Mucosa of rectum (tissue), 2 donors: ENCODE measurements around the gene CLHC1.
"Not testable (repeated sequence)": the region's sequence is repeated elsewhere in the genome, so short reads cannot be mapped to it uniquely, and the experiment has no call there.

Experiments used
- H3K27ac ChIP-seq, 2 donors: one replicate each; pipeline ENCODE4 v1.7.0; 2013; ENCODE audit warnings: inconsistent platforms in 2 of 2, low read depth in 2 of 2, low read length in 2 of 2
- H3K27me3 ChIP-seq, 2 donors: one replicate each; pipeline ENCODE4 v1.7.0; 2013; ENCODE audit warnings: low read length in 2 of 2; ENCODE audit not compliant: control insufficient read depth in 2 of 2, insufficient read depth in 2 of 2
- H3K36me3 ChIP-seq, 2 donors: one replicate each; pipeline ENCODE4 v1.7.0; 2013; ENCODE audit warnings: low read length in 2 of 2; ENCODE audit not compliant: control insufficient read depth in 2 of 2, insufficient read depth in 2 of 2
- H3K4me1 ChIP-seq, 2 donors: one replicate each; pipeline ENCODE4 v1.7.0; 2013; ENCODE audit warnings: low read length in 2 of 2, mild to moderate bottlenecking in 1 of 2; ENCODE audit not compliant: control insufficient read depth in 2 of 2, insufficient read depth in 2 of 2
- H3K4me3 ChIP-seq, 2 donors: one replicate each; pipeline ENCODE4 v1.7.0; 2013; ENCODE audit warnings: low read length in 2 of 2
- H3K9ac ChIP-seq, 2 donors: one replicate each; pipeline ENCODE4 v1.7.0; 2013; ENCODE audit warnings: low read length in 2 of 2, low read depth in 1 of 2, mild to moderate bottlenecking in 1 of 2
- H3K9me3 ChIP-seq, 2 donors: one replicate each; pipeline ENCODE4 v1.7.0; 2013; ENCODE audit warnings: low read length in 2 of 2; ENCODE audit not compliant: control insufficient read depth in 2 of 2
- donor health status: healthy.
- donor health status: Normal muscosa, but diverticular disease.

CLHC1 gene

DNA sequence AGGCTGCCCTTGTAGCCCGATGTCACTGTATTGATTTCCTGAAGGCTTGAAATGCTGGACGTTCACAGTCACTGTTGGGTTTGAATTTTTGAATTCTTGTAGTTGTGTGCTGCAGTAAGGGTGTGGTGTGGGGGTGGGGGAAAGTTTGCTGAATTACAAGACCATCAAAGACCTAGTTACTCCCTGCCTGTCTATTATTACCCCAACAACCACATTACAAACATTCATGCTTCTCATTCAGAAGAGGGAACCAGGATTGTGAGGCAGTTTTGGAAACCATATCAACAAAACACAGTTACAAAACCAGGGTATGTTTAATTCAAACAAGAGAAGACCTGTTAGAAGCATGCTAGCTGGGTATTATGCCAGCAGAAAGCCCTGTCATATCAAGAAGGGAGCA lies 85.8 kb downstream of the CLHC1 start:
- Histone ChIP-seq H3K27ac (no peak overlapping the region), H3K4me1 (peaks cover 8 to 11% of the 10 kb centered on the region in 2 donors), H3K9me3 (no peaks in the 10 kb centered on the region), H3K4me3 (no peak overlapping the region), H3K36me3 (no peaks in the 10 kb centered on the region), H3K9ac (no peak overlapping the region), H3K27me3 (no peaks in the 10 kb centered on the region)

DNA sequence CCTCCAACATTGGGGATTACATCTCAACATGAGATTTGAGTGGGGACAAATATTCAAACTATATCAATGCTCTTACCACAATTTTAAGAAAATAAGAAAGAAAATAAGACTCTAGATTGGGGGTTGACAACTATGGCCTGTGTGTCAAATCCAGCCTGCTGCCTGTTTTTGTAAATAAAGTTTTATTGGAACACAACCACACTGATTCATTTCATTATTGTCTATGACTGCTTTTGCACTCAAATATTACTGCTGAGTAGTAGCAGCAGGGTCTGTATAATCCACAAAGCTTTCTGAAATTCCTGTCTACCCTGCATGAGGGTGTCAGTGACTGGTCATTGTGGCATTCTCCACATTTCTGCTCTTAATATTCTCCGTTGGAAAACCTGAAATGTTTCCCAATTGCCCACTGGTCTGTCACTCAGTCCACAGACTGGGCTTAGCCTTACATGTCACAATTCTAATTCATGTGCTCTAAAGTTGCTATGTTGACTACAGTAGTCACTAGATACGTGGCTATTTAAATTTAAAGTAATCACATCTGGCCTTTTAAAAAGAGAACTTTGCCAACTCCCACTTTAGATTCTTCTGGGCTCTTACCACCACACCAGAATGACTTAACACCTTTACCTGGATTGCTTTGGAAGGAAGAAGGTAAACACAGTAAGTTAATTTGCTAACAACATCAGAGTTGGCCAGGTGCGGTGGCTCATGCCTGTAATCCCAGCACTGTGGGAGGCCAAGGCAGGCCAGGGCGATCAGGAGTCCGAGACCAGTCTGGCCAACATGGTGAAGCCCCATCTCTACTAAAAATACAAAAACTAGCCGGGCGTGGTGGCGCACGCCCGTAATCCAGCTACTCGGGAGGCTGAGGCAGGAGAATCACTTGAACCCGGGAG lies 86.9 kb downstream of the CLHC1 start:
- Histone ChIP-seq H3K9ac (no peak overlapping the region), H3K4me1 (peaks cover 12 to 13% of the 10 kb centered on the region in 2 donors), H3K4me3 (no peak overlapping the region), H3K9me3 (no peaks in the 10 kb centered on the region), H3K27me3 (no peaks in the 10 kb centered on the region), H3K27ac (no peak overlapping the region), H3K36me3 (no peaks in the 10 kb centered on the region)

DNA sequence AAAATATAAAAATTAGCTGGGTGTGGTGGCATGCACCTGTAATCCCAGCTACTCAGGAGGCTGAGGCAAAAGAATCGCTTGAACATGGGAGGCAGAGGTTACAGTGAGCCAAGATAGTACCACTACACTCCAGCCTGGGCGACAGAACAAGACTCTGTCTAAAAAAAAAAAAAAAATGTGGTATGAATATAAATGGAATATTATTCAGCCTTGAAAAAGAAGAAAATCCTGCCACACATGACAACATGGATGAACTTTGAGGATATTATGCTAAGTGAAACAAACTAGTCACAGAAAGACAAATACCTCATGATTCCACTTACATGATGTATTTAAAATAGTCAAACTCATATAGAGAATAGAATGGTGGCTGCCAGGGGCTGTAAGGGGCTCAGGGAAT lies 88.4 kb downstream of the CLHC1 start:
- H3K27ac ChIP-seq, H3K9ac ChIP-seq, H3K27me3 ChIP-seq, H3K4me3 ChIP-seq, H3K9me3 ChIP-seq, H3K36me3 ChIP-seq: not testable (repeated sequence)
- H3K4me1 ChIP-seq, result peaks cover 17 to 22% of the 10 kb centered on the region in 2 donors

DNA sequence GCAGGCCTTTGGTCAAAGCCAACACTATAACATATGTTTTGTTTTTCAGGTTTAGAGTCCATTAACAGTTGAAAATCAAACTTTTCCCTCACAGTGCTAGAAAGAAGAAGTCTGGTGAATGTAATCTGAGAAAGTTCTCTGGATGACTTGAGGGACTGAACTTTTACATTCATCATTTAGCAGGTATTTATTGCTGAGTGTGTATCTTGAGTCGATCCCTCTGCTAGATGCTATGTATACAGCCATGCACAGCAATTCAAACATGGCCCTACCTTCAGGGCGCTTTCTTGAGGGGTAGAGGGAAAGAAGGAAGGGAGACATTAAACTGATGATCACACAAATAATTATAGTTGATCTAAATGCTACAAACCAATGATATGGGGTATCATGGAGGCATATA lies 89.6 kb downstream of the CLHC1 start:
- H3K36me3 ChIP-seq, result no peaks in the 10 kb centered on the region
- H3K9me3 ChIP-seq, result no peaks in the 10 kb centered on the region
- no peak overlapping the region for H3K9ac ChIP-seq
- H3K27me3 ChIP-seq, result no peaks in the 10 kb centered on the region
- no peak overlapping the region for H3K27ac ChIP-seq
- H3K4me1 ChIP-seq, result peaks cover 24 to 32% of the 10 kb centered on the region in 2 donors
- no peak overlapping the region for H3K4me3 ChIP-seq

DNA sequence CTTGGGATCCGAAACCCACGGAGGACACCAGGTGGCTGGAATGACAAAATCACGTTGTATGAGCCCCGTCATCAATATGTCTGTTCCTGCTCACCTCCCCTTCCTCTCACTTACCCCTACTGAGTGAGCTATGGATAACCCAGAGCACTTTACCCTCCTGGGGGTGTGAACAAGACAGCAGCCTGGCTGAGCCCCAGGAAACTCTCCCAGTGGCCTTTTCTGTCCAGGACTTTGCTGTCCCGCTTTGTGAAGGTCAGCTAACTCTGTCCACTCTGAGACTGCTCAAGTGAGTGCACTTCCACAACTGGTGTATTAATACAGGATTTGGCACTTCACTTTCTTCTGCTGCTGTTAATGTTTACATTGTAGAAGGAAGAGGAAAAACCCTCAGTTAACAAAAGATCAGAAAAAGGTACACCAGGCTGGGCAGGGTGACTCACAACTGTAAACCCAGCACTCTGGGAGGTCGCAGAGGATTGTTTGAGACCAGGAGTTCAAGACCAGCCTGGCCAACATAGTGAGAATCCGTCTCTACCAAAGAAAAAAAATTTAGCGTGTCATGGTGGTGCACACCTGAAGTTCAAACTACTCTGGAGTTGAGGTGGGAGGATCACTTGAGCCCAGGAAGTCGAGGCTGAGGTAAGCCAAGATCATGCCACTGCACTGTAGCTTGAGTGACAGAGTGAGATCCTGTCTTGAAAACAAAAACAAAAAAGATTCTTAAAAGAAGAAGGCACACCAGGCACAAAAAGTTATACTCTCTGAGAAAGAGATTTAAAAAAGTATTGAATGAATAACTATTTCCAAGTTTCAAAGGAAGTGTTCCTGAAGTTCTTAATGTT lies 90.3 kb downstream of the CLHC1 start:
- Histone ChIP-seq H3K36me3 (no peaks in the 10 kb centered on the region), H3K9me3 (no peaks in the 10 kb centered on the region), H3K4me3 (no peak overlapping the region), H3K27ac (peak overlapping the region; percentile 5 to 22), H3K9ac (no peak overlapping the region), H3K27me3 (no peaks in the 10 kb centered on the region), H3K4me1 (peaks cover 31 to 39% of the 10 kb centered on the region in 2 donors)

DNA sequence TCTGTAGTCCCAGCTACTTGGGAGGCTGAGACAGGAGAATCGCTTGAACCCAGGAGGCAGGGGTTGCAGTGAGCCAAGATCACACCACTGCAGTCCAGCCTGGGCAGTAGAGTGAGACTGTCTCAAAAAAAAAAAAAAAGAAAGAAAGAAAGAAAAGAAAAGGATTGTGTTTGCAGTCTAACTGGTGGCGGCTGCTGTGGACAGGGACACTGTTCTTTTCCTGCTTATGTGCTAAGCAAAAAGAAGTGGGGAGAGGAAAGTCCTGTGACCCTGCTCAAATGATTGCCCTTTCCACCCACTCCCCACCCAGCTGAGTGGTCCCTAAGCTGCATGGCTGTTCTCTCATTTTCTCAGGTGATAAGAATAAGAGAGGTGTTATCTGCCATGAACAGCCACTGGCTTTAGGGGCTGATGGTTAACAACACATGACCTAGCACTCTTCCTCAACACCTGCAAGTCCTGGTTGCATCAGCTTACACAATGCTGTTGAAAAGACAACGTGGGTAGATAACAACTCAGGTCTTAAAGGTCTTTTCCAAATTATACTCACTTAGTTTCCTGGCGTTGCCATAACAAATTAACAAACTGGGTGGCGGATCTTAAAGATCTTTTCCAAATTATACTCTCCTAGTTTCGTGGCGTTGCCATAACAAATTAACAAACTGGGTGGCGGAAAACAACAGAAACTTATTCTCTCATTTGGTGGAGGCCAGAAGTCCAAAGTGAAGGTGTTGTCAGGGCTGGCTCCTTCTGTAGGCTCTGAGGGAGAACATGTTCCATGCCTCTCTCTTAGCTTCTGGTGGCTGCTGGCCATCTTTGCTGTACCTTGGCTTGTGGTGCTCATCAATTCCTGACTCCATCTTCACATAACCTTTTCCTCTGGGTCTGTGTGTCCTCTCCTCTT lies 91.5 kb downstream of the CLHC1 start:
- no peak overlapping the region for H3K9ac ChIP-seq

DNA sequence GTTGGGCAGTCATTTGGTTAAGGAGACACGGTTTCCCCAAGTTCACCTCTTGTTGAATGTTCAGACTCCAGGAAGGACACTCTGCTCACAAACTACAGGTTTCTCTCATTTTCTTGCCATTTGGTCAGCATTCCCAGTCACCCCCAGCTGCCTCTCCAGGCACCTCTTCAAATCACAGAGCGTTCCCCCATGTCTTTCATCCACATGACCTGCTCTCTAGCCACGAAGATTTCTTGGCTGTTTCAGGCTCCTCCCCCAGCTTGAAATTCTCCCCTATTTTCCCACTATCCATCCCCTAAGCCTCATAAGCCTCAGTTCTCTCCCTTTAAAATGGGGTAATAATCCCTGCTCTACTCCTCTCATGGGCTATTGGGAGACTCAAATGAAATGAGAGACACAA lies 92.8 kb downstream of the CLHC1 start:
- no peaks in the 10 kb centered on the region for H3K9me3 ChIP-seq
- H3K4me3 ChIP-seq, result no peak overlapping the region
- H3K27me3 ChIP-seq, result no peaks in the 10 kb centered on the region
- H3K27ac ChIP-seq, result peak overlapping the region in 1 of 2 donors; percentile 32
- H3K4me1 ChIP-seq, result peaks cover 45 to 60% of the 10 kb centered on the region in 2 donors
- no peaks in the 10 kb centered on the region for H3K36me3 ChIP-seq
- H3K9ac ChIP-seq, result no peak overlapping the region

More for the DNA sequence above, 91.5 kb downstream of the CLHC1 start:
- H3K27me3 ChIP-seq, result no peaks in the 10 kb centered on the region
- no peaks in the 10 kb centered on the region for H3K9me3 ChIP-seq
- H3K27ac ChIP-seq, result peak overlapping the region; percentile 5 to 17
- no peak overlapping the region for H3K4me3 ChIP-seq
- H3K36me3 ChIP-seq, result no peaks in the 10 kb centered on the region
- peaks cover 39 to 49% of the 10 kb centered on the region in 2 donors for H3K4me1 ChIP-seq

DNA sequence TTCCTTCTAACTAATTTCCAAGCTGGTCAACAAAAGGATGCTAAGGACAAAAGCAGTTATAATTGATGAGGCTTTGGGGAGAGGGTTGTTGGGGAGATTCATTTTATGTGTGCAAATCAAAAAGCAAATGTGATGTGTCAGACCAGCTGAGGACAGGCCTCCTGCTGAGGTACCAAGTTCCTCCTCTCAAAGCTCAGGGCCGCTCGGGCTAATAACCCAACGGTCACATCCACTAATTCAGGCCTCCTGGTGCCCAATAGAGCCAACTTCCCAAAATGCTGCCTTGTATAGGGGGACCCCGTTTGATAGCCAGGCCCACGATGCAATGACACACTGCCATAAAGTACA lies 93.2 kb downstream of the CLHC1 start:
- no peaks in the 10 kb centered on the region for H3K9me3 ChIP-seq
- H3K36me3 ChIP-seq, result no peaks in the 10 kb centered on the region
- peaks cover 49 to 65% of the 10 kb centered on the region in 2 donors for H3K4me1 ChIP-seq
- H3K27ac ChIP-seq, result peak overlapping the region; percentile 19 to 47
- H3K4me3 ChIP-seq, result no peak overlapping the region
- H3K27me3 ChIP-seq, result no peaks in the 10 kb centered on the region
- no peak overlapping the region for H3K9ac ChIP-seq

DNA sequence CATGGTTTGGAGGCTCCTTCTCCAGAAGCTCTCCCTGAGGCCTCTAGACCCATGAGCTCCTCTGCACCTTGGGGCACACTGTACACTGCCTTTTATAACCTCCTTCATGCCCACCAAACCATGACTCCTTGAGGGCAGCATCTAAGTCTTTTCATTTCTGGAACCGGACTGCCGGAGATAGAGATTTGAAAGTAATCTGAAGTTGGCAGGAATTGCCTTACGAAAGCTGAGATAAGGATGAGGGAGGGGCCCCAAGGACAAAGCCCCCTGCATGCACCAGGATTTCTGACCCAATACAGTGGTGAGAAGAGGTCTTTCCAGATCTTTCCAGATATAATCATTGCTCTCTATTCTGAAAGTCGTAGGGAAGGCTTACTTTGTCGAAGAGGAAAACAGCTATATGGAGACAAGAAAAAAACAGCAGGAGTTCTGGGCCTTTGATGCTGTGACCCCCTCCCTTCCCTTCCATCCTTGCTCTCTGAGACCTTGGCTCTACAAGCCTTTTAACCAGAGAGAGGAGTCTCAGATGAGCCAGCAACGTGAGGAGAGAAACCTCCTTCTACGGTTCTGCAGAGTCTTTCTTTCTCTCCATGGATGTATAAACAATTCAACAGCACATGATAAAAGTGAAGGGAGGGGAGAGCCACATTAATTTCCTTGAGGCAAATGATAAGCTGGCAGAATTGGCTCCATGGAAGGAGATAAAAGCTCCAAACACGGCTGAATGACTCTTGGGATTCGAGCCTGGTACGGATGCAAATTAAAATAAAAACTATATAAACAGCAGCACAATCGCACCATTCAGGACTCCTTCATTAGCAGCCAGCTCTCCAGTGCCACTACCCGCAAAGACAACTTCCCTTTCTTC lies 93.8 kb downstream of the CLHC1 start:
- H3K27me3 ChIP-seq, result no peaks in the 10 kb centered on the region
- peak overlapping the region; percentile 19 to 47 for H3K27ac ChIP-seq
- no peaks in the 10 kb centered on the region for H3K9me3 ChIP-seq
- H3K4me1 ChIP-seq, result peaks cover 53 to 68% of the 10 kb centered on the region in 2 donors
- no peak overlapping the region for H3K9ac ChIP-seq
- H3K4me3 ChIP-seq, result no peak overlapping the region
- no peaks in the 10 kb centered on the region for H3K36me3 ChIP-seq
